Astrocyte (in vitro differentiated cells and primary cell): Measurements from ENCODE around the gene RNU11. TPM values are rescaled to one million over a fixed set of nuclear protein-coding genes. Genes with fewer than 3 reads are reported as not detected.
"Not testable (repeated sequence)": the region's sequence is repeated elsewhere in the genome, so short reads cannot be mapped to it uniquely, and the experiment has no call there.

Experiments
- DNase-seq: peaks from one replicate; pipeline ENCODE4 v3.0.0-alpha.2; 2010; ENCODE audit warnings: low read depth
- FAIRE-seq: peaks from 2 replicates; lab custom pipeline; 2011; peaks lifted over from hg19 to GRCh38; lab: Jason Lieb, UNC
- H2AFZ ChIP-seq: 2 replicates; pipeline ENCODE4 v1.6.0; 2012; ENCODE audit warnings: low read depth, low read length, inconsistent platforms
- H3K27ac ChIP-seq: 2 replicates; pipeline ENCODE4 v1.5.1; 2011; ENCODE audit warnings: low read depth, low read length, inconsistent platforms
- H3K27me3 ChIP-seq: 2 replicates; pipeline ENCODE4 v1.6.0; 2011; ENCODE audit warnings: low read length, inconsistent platforms; ENCODE audit not compliant: insufficient read depth
- H3K36me3 ChIP-seq: 2 replicates; pipeline ENCODE4 v1.5.1; 2011; ENCODE audit warnings: low read length, inconsistent platforms; ENCODE audit not compliant: insufficient read depth
- H3K4me1 ChIP-seq: 2 replicates; pipeline ENCODE4 v1.5.1; 2011; ENCODE audit warnings: low read length, inconsistent platforms; ENCODE audit not compliant: insufficient read depth
- H3K4me2 ChIP-seq: 2 replicates; pipeline ENCODE4 v1.6.0; 2012; ENCODE audit warnings: low read length, inconsistent platforms
- H3K4me3 ChIP-seq: 2 replicates; pipeline ENCODE4 v1.5.1; 2011; ENCODE audit warnings: low read depth, mild to moderate bottlenecking, low read length, inconsistent platforms; ENCODE audit not compliant: insufficient read depth
- H3K79me2 ChIP-seq: 2 replicates; pipeline ENCODE4 v1.6.0; 2012; ENCODE audit warnings: mild to moderate bottlenecking, low read length, inconsistent platforms; ENCODE audit not compliant: insufficient read depth
- H3K9ac ChIP-seq: 2 replicates; pipeline ENCODE4 v1.6.0; 2012; ENCODE audit warnings: mild to moderate bottlenecking, low read length, inconsistent platforms
- H3K9me3 ChIP-seq: 2 replicates; pipeline ENCODE4 v1.5.1; 2012; ENCODE audit warnings: low read depth, mild to moderate bottlenecking, low read length, inconsistent platforms; ENCODE audit not compliant: insufficient read depth
- H4K20me1 ChIP-seq: 2 replicates; pipeline ENCODE4 v1.6.0; 2012; ENCODE audit warnings: low read length, inconsistent platforms; ENCODE audit not compliant: insufficient read depth
- H3K27ac Mint-ChIP-seq: one replicate; pipeline ENCODE4 v1.8.0; 2021; ENCODE audit warnings: mild to moderate bottlenecking, mixed read lengths; ENCODE audit not compliant: unreplicated experiment
- H3K27me3 Mint-ChIP-seq: one replicate; pipeline ENCODE4 v1.8.0; 2021; ENCODE audit warnings: low read depth, mixed read lengths; ENCODE audit not compliant: unreplicated experiment
- H3K36me3 Mint-ChIP-seq: one replicate; pipeline ENCODE4 v1.8.0; 2021; ENCODE audit warnings: low read depth, mixed read lengths; ENCODE audit not compliant: unreplicated experiment
- H3K4me1 Mint-ChIP-seq: one replicate; pipeline ENCODE4 v1.8.0; 2021; ENCODE audit warnings: low read depth, mixed read lengths; ENCODE audit not compliant: unreplicated experiment
- H3K4me3 Mint-ChIP-seq: one replicate; pipeline ENCODE4 v1.8.0; 2021; ENCODE audit warnings: mild to moderate bottlenecking, moderate library complexity, mixed read lengths; ENCODE audit not compliant: unreplicated experiment
- H3K9me3 Mint-ChIP-seq: one replicate; pipeline ENCODE4 v1.8.0; 2021; ENCODE audit warnings: mild to moderate bottlenecking, mixed read lengths; ENCODE audit not compliant: unreplicated experiment
- CTCF ChIP-seq: IDR thresholded peaks from 2 replicates; pipeline ENCODE4 v1.5.1; 2011; ENCODE audit warnings: low read depth, mild to moderate bottlenecking, inconsistent platforms, low read length, moderate library complexity; ENCODE audit not compliant: insufficient read depth
- EZH2 ChIP-seq: IDR thresholded peaks from 2 replicates; pipeline ENCODE4 v1.6.1; 2012; ENCODE audit warnings: mild to moderate bottlenecking, low read length, inconsistent platforms; ENCODE audit not compliant: insufficient read depth
- total RNA-seq: library from RNA; stranded (reverse); gene quantifications from 2 replicates; pipeline ENCODE4 v1.2.1, GENCODE V29; 2021

The RNU11 gene
- total RNA-seq, 1 donor from 2014 or later, result not detected

GRCh38 chr1:28646040-28646439 lies 2.4 kb upstream of the RNU11 start:
- Mint-ChIP-seq H3K4me3 (no peak overlapping the region), H3K4me1 (peaks cover 15% of the 10 kb centered on the region), H3K36me3 (no peaks in the 10 kb centered on the region), H3K27ac (no peak overlapping the region), H3K27me3 (no peaks in the 10 kb centered on the region), H3K9me3 (no peaks in the 10 kb centered on the region)
- no peak overlapping the region for H3K27ac ChIP-seq
- TF ChIP-seq CTCF (no peak), EZH2 (no peak)
- H3K36me3 ChIP-seq, result no peaks in the 10 kb centered on the region
- DNase-seq (no peak), FAIRE-seq (no peak)
- H3K27me3 ChIP-seq, result no peaks in the 10 kb centered on the region
- H3K79me2 ChIP-seq, result peaks cover 14% of the 10 kb centered on the region
- no peak overlapping the region for H3K9ac ChIP-seq
- no peak overlapping the region for H3K4me3 ChIP-seq
- H2AFZ ChIP-seq, result no peak overlapping the region
- no peaks in the 10 kb centered on the region for H4K20me1 ChIP-seq
- H3K4me1 ChIP-seq, result peaks cover 13% of the 10 kb centered on the region
- no peak overlapping the region for H3K4me2 ChIP-seq
- no peaks in the 10 kb centered on the region for H3K9me3 ChIP-seq

- H3K4me1 Mint-ChIP-seq, result peaks cover 13% of the 10 kb centered on the region
- no peak for FAIRE-seq
Observed at GRCh38 chr1:28648008-28648473, 359 bp upstream of the RNU11 start.

GRCh38 chr1:28653063-28653462 lies 4.7 kb downstream of the RNU11 start:
- not testable (repeated sequence) for H3K4me3 Mint-ChIP-seq, H3K27ac Mint-ChIP-seq, H3K9me3 ChIP-seq, DNase-seq, H3K36me3 Mint-ChIP-seq, H3K4me2 ChIP-seq, H3K4me1 ChIP-seq, H3K79me2 ChIP-seq, H3K27me3 ChIP-seq, H2AFZ ChIP-seq, FAIRE-seq, H3K27me3 Mint-ChIP-seq, H3K9me3 Mint-ChIP-seq, H3K27ac ChIP-seq, H3K4me1 Mint-ChIP-seq, H3K9ac ChIP-seq, H3K4me3 ChIP-seq, H4K20me1 ChIP-seq, H3K36me3 ChIP-seq

More at GRCh38 chr1:28648008-28648473, 359 bp upstream of the RNU11 start:
- H3K4me3 ChIP-seq, result peak overlapping the region; percentile 57
- H2AFZ ChIP-seq, result peak overlapping the region; percentile 66
- TF ChIP-seq CTCF (no peak), EZH2 (no peak)
- no peaks in the 10 kb centered on the region for H3K79me2 ChIP-seq
- no peaks in the 10 kb centered on the region for H3K36me3 ChIP-seq
- peak overlapping the region; percentile 99 for H3K27ac ChIP-seq
- H3K9me3 ChIP-seq, result no peaks in the 10 kb centered on the region
- peak; percentile 84 for DNase-seq
- peaks cover 13% of the 10 kb centered on the region for H3K4me1 ChIP-seq
- H4K20me1 ChIP-seq, result no peaks in the 10 kb centered on the region
- peak overlapping the region; percentile 88 for H3K4me3 Mint-ChIP-seq
- H3K27ac Mint-ChIP-seq, result peak overlapping the region; percentile 99
- H3K9me3 Mint-ChIP-seq, result no peaks in the 10 kb centered on the region
- H3K27me3 Mint-ChIP-seq, result no peaks in the 10 kb centered on the region
- no peaks in the 10 kb centered on the region for H3K36me3 Mint-ChIP-seq
- H3K27me3 ChIP-seq, result no peaks in the 10 kb centered on the region
- peak overlapping the region; percentile 90 for H3K9ac ChIP-seq
- H3K4me2 ChIP-seq, result peak overlapping the region; percentile 91

GRCh38 chr1:28653870-28654269 lies 5.5 kb downstream of the RNU11 start:
- not testable (repeated sequence) for H3K36me3 Mint-ChIP-seq, DNase-seq, H3K4me2 ChIP-seq, H3K27me3 Mint-ChIP-seq, H3K4me3 Mint-ChIP-seq, H3K27me3 ChIP-seq, H3K36me3 ChIP-seq, H3K4me1 Mint-ChIP-seq, H3K4me1 ChIP-seq, H3K4me3 ChIP-seq, H2AFZ ChIP-seq, H3K27ac Mint-ChIP-seq, H3K9me3 Mint-ChIP-seq, H4K20me1 ChIP-seq, H3K9ac ChIP-seq, H3K27ac ChIP-seq, H3K79me2 ChIP-seq, FAIRE-seq, H3K9me3 ChIP-seq
